ENCODE results near the gene CHN2.

CHN2 gene

DNA sequence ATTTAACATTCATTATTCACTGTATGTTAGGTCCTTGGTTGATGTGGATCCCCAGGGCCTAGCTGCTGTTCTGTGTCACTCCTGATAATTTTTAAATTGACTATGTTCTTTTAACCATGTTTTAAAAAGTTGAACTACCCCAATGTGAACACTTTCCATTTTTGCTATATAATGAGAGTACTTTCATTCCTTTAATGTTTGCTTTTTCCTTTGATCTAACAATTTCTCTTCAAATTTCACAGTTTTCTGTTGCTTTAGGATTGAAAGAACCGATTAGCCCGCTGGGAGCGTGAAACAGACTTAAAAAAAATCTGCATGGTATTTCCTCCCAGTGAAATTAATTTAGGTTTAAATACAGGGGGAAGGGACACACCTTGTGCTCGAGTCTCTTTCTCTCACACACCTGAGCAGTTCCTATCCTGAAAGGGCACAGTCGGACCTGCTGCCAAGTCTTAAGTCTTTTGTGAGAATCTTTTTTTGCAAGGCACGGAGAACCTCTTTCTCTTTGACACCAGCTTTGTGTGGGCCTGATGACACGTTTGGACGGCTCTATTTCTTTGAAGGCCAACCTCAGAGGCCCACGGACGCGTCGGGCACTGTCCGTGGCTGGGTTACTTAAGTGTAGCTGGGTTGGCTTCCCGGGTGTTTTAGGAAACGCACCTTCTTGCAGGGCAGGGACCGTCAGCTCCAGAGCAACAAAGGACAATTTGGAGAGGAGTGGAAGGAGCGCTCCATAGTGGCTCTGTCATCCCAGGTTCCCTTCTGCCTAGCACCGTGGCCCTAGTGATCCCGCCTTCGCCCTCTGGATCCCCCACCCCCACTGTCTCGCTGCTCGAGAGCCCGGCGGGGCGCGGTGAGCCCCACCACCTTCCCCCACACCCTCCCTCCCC, 1.0 kb upstream of the CHN2 start:
- TF ChIP-seq, protein P1, sequence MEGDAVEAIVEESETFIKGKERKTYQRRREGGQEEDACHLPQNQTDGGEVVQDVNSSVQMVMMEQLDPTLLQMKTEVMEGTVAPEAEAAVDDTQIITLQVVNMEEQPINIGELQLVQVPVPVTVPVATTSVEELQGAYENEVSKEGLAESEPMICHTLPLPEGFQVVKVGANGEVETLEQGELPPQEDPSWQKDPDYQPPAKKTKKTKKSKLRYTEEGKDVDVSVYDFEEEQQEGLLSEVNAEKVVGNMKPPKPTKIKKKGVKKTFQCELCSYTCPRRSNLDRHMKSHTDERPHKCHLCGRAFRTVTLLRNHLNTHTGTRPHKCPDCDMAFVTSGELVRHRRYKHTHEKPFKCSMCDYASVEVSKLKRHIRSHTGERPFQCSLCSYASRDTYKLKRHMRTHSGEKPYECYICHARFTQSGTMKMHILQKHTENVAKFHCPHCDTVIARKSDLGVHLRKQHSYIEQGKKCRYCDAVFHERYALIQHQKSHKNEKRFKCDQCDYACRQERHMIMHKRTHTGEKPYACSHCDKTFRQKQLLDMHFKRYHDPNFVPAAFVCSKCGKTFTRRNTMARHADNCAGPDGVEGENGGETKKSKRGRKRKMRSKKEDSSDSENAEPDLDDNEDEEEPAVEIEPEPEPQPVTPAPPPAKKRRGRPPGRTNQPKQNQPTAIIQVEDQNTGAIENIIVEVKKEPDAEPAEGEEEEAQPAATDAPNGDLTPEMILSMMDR (IDR thresholded peaks at IDR 0.05; ENCODE audit: control insufficient read depth, insufficient read depth, low read depth, low read length, missing control alignments), result no peak
- no peak for DNase-seq (ENCODE audit: low read depth)
- no peak overlapping the region for H3K4me3 ChIP-seq (ENCODE audit: control insufficient read depth, low read depth, low read length)

DNA sequence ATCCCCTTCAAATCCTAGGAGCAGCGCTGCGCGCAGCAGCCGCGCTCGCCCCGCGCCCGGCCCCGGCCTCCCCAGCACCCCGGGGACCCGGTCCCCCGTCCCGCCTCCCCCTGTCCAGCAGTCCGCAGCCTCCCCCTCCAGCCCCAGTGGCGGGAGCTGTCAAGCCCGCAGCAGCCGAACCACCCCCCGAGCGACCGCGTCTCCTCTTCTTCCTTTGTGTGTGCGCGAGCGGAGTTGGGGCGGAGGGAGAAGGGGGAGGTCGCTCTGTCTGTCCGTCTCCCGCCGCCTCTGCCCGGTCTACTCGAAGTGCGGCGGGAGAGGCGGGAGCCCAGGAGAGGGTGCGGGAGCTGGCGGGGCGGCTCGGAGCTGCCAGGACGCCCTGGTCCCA, 375 bp upstream of the CHN2 start:
- H3K4me3 ChIP-seq (ENCODE audit: control insufficient read depth, low read depth, low read length), result peak overlapping the region; percentile 36
- TF ChIP-seq, protein P1 (IDR thresholded peaks at IDR 0.05; ENCODE audit: control insufficient read depth, insufficient read depth, low read depth, low read length, missing control alignments), result no peak
- no peak for DNase-seq (ENCODE audit: low read depth)

DNA sequence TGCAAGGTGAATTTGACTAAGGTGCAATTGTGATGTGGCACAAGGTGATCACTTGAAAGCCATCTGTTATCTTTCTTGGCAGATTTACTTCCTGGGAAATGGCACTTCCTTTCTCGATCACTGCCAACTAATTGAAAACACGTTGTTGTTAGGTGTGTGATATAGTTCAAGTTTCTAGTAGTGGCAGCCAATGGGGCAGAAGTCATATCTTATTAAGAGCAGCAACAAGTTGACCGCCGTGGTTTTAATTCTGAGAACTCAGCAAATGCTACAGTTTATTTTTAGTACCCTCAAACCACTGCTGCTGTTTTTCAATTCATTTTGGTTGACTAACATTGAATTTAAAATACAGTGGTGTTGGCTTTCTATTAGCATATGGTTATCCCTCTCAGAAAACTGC, 1.6 kb downstream of the CHN2 start:
- TF ChIP-seq, protein P1 (IDR thresholded peaks at IDR 0.05; ENCODE audit: control insufficient read depth, insufficient read depth, low read depth, low read length, missing control alignments), result no peak
- no peak overlapping the region for H3K4me3 ChIP-seq (ENCODE audit: control insufficient read depth, low read depth, low read length)
- DNase-seq (ENCODE audit: low read depth), result no peak

DNA sequence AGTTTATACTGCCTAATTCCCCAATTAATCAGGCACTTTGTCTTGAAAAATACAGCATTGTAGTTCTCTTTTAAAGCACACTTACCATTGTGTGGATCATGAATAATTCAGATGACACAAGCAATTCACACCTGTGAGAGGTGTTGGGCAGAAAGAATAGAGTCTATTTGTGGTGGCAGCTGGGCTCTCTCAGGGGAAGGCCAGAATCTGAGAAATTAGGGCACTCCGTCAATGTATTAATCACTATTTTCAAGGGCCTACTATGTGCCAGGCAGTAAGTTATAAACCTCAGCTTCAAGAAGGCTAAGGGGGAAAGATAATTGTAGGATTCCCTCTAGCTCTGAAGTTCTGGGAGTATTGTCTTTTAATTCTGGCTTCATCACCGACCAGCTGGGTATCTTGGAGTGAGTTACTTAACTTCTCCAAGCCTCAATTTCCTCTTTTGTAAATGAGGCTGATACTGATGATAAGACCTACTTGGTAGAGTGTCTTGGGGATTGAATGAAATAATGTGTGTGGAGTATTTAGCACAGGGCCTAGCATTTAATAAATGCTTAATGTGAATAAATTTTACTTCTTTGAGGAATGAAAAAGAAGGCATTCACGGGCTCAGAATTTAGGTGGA, 2.5 kb downstream of the CHN2 start:
- TF ChIP-seq, protein P1 (IDR thresholded peaks at IDR 0.05; ENCODE audit: control insufficient read depth, insufficient read depth, low read depth, low read length, missing control alignments), result no peak
- H3K4me3 ChIP-seq (ENCODE audit: control insufficient read depth, low read depth, low read length), result no peak overlapping the region
- DNase-seq (ENCODE audit: low read depth), result no peak

DNA sequence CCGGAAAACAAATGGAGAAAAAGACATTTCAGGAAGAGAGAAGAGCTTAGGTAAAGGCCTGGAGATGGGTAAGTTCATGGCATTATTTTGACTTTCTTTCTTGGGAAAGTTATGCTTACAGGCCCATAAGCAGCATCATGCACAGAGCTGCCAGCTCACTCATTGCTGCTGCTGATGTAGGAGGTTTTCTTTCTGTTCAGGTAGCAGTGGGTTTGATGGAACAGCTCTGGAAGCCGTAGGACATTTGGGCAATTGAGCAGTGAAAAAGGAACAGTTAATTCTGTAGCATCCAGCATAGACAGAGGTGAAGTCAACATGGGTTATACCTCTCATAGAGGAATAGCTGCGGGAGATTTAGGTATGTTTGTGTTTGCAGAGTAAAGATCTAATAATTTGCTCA, 3.3 kb downstream of the CHN2 start:
- no peak overlapping the region for H3K4me3 ChIP-seq (ENCODE audit: control insufficient read depth, low read depth, low read length)
- no peak for DNase-seq (ENCODE audit: low read depth)
- TF ChIP-seq, protein P1 (IDR thresholded peaks at IDR 0.05; ENCODE audit: control insufficient read depth, insufficient read depth, low read depth, low read length, missing control alignments), result no peak

DNA sequence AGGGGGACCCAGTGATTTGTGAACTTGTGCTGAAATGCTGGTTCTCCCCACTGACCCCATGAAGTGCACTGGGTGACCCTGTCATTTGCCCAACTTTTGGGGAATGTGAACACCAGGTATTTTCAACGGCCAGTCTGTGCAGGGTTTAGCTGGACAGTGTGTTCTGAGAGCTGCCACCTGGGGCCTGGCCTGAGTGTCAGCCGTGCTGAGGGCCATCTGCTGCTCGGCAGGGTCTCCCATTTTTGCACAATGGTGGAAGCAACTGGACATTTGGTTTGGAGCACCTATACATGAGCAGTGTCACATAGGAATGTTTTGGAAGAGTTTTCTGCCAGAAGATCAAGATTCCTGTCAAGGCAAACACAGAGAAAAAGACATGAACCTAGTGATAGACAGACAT, 5.2 kb downstream of the CHN2 start:
- TF ChIP-seq, protein P1 (IDR thresholded peaks at IDR 0.05; ENCODE audit: control insufficient read depth, insufficient read depth, low read depth, low read length, missing control alignments), result no peak
- H3K4me3 ChIP-seq (ENCODE audit: control insufficient read depth, low read depth, low read length), result no peak overlapping the region
- DNase-seq (ENCODE audit: low read depth), result no peak
